CD4-positive, alpha-beta T cell treated with Interleukin-21 for 1 hour (primary cell): ENCODE results near the gene GMDS.

Experiments used
- DNase-seq: peaks from one replicate; pipeline ENCODE4 v3.0.0-alpha.2; 2020

The GMDS gene

GRCh38 chr6:2033544-2033943 is 211.9 kb downstream of the GMDS start:
- no peak for DNase-seq

- no peak for DNase-seq
Observed at GRCh38 chr6:2030682-2031244, 214.6 kb downstream of the GMDS start.

GRCh38 chr6:2029952-2030351 is 215.5 kb downstream of the GMDS start:
- DNase-seq: no peak

GRCh38 chr6:2029130-2029794 is 216.1 kb downstream of the GMDS start:
- DNase-seq: no peak

GRCh38 chr6:2028457-2029038 is 216.9 kb downstream of the GMDS start:
- DNase-seq: no peak

- no peak for DNase-seq
Observed at GRCh38 chr6:2026133-2026532, 219.3 kb downstream of the GMDS start.

- no peak for DNase-seq
Observed at GRCh38 chr6:2021713-2022125, 223.7 kb downstream of the GMDS start.

GRCh38 chr6:2020909-2021308 is 224.5 kb downstream of the GMDS start:
- no peak for DNase-seq

GRCh38 chr6:2019051-2019450 is 226.4 kb downstream of the GMDS start:
- DNase-seq: no peak

GRCh38 chr6:2016040-2016439 is 229.4 kb downstream of the GMDS start:
- DNase-seq: no peak

- DNase-seq: no peak
Observed at GRCh38 chr6:2008383-2008976, 236.9 kb downstream of the GMDS start.

GRCh38 chr6:2007165-2007564 is 238.2 kb downstream of the GMDS start:
- DNase-seq: no peak

GRCh38 chr6:2004888-2005287 is 240.5 kb downstream of the GMDS start:
- DNase-seq: no peak

GRCh38 chr6:2000962-2001361 is 244.4 kb downstream of the GMDS start:
- DNase-seq: no peak

GRCh38 chr6:1997702-1998101 is 247.7 kb downstream of the GMDS start:
- DNase-seq: no peak

- no peak for DNase-seq
Observed at GRCh38 chr6:1995636-1996035, 249.8 kb downstream of the GMDS start.

- DNase-seq: no peak
Observed at GRCh38 chr6:1993042-1993441, 252.4 kb downstream of the GMDS start.

- DNase-seq: no peak
Observed at GRCh38 chr6:1991332-1991878, 254.0 kb downstream of the GMDS start.

- no peak for DNase-seq
Observed at GRCh38 chr6:1988843-1989242, 256.6 kb downstream of the GMDS start.

- DNase-seq: no peak
Observed at GRCh38 chr6:1987640-1988039, 257.8 kb downstream of the GMDS start.

- DNase-seq: no peak
Observed at GRCh38 chr6:1986454-1987243, 258.8 kb downstream of the GMDS start.

GRCh38 chr6:1984346-1984994 is 260.9 kb downstream of the GMDS start:
- no peak for DNase-seq

- no peak for DNase-seq
Observed at GRCh38 chr6:1983850-1984249, 261.6 kb downstream of the GMDS start.
